NCI-H1092 treated with DMSO at 0.1 percent for 48 hours (cell line): Measurements from ENCODE around the gene TBC1D9.

Experiments used
- DNase-seq: peaks from one replicate; lab custom pipeline; 2025; lab: John Stamatoyannopoulos, UW

The TBC1D9 gene

DNA sequence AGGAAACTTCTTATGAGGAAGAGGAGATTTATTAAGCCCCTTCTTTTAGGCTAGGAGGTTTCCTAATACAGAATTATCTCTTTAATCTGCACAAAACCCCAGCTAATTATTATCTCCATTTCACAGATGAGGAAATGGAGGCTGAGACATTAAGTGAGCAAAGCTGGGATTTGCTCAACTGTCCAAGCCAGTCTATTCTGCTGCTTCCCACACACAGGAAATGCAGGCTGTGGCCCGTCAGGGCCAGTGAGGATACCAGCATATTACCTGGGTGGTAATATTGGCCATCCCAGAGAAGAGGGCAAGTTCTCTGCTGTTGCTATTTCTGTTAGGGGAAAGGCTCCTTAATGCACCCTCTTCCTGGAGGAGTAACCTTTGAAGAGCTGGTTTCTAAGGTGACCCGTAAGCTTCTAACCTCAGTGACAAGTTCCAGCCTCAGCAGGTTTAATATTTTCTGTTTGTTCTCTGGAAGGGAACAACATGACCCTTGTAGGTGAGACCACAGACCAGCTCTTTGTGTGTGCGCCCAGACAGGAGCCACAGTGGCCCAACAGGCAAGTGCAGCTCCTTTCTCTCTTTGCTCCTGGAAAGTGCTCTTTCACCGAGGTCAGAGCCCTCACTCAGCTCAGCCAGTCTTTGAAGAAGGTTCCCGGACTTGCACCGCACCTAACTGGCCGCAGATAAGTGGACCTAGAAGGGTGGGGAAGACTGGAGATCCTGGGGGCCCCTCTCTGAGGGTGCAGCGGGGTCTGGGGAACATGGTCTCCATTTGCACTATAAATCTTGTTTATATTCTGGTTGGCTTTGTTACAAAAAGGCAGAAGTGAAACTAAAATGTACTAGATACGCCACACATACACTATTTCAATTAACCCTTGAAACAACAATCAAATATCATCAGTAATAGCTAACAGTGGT, 35.5 kb downstream of the TBC1D9 start:
- no peak for DNase-seq

DNA sequence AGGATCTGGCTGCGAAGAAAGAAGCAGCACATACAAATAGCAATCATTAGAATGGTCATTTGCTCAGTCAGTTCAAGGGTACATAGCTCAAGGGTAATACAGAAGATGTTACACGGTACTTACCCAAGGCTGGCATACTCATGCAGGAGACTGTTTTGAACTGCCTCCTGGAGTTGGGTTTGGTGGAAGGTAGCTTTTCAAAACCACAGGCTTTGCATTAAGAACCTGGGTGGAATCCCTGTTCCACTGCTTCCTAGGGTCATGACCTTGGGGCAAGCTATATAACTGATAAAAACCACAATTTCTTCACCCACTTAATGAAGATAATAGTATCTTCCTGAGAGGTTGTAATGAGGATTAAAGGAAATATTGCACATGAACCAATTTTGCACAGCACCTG, 36.5 kb downstream of the TBC1D9 start:
- DNase-seq: no peak

DNA sequence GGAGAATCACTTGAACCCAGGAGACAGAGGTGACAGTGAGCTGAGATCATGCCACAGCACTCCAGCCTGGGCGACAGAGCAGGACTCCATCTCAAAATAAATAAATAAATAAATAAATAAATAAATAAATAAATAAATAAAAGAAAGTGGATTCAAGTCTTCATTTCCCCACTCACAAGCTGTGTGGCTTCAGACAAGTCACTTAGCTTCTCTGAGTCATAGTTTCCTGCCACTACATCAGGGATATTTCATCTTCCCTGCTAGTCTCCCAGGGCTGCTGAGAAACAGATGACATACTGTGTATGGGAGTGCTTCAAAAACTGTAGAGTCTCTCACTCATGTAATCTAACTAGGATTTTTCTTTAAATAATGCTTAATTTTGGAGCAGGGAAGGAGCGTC, 37.2 kb downstream of the TBC1D9 start:
- DNase-seq: no peak

DNA sequence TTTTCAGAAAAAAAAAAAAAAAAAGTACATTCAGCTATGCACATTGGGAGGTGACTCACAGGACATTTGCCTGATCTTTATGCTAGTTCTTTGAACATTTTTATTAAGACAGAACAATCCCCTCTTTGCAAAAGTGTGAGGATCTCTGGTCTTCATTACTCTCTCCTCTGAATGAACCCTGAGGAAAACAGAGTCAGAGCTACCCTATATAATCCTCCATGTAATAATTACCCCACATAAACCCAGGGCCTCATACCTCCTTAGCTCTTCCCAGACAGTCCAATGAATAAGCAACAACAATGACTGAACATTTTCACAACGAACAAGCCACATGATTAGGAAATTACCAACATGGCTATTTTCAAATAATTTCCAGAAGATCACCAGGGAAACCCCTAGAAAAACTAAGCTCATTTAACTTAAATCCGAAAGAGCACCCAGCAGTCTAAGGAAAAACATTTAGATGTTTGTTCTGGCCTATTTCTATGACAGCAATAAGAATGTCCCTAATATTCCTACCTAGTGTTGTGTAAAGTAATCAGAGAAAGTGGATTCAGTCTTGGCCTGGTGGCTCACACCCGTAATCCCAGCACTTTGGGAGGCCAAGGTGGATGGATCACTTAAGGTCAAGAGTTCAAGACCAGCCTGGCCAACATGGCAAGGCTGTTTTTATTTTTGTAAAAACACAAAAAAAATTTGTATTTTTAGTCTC, 37.8 kb downstream of the TBC1D9 start:
- DNase-seq: no peak

DNA sequence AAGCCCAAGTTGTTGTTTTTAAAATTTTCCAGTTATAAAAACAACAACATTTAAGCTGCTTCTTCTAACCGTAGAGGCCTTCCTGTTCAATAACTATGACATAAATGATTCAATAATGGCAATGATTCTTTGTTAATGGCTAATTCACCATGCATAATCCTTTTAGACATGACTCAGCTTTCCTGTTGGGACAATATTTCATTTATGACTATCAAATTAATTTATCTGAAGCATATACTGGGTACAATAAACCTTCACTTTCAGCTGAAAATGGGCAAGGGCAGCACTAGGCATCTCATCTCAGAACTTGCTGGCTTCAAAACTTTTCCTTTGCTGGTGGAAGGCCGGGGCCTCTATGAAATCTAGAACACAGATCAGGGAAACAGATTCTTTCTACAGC, 38.9 kb downstream of the TBC1D9 start:
- no peak for DNase-seq

DNA sequence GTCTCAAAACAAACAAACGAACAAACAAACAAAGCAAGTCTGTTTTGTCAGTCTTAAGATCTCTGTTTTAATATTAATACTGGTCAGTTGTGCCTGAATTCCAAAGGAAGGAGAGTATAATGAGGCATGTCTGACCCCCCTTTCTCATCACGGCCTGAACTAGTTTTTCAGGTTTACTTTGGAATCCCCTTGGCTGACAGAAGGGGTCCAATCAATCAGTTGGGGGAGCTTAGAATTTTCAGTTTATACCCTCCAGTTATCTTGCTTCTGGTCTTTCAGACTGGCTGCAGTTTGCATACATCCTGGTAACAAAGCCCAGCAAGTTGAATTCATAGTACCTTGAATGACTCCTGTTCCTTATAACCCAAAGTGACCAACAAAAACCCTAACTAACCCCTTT, 41.1 kb downstream of the TBC1D9 start:
- DNase-seq: no peak

DNA sequence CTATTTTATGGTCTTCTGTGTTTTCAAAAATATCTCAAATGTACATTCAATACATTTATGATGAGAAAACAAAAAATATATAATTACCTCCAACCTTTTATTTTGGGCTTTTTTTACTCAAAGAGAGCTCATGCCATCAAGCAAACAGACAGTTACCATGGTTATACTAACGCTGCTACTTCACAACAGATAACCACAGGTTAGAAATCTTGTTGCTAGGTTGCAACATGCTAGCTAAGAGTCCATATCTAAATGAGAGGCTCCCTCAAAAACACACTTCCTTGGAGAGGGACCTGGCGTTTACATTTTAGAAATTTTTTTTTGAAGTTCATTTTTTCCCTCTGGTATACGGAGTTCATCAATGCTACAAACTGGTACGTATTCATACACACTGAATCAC, 44.3 kb downstream of the TBC1D9 start:
- no peak for DNase-seq

DNA sequence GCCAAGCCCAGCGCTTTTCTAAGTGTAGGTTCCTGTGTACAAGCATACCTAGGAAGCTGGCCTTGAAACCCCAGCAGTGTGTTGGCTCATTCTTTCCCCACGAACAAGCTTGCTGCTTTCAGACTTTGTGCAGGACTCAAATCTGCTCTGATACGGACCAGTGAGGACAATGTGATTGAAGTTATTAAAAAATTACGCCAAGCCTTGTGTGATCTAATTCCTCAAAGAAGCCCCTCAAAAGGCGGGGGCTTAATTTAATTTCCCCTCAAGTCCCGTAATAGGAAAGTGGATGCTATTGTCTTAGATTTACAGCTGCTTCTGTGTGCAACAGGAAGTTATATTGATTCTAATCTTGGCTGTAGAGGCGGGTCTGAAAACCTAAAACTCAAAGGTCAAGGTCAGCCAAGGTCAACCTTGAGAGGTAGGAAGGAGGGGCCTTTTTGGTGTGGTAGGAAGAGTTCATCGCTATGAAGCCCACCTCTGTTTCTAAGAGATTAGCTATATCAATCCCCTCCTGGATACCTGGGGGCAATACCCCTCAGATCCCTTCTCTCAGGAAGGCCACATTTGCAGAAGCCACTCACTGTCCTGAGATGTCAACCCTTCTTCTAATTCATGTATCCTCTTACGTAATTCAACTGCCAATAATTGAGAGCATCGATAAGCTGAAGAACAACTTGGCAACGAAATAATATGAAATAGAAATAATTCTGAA, 45.1 kb downstream of the TBC1D9 start:
- DNase-seq: no peak

DNA sequence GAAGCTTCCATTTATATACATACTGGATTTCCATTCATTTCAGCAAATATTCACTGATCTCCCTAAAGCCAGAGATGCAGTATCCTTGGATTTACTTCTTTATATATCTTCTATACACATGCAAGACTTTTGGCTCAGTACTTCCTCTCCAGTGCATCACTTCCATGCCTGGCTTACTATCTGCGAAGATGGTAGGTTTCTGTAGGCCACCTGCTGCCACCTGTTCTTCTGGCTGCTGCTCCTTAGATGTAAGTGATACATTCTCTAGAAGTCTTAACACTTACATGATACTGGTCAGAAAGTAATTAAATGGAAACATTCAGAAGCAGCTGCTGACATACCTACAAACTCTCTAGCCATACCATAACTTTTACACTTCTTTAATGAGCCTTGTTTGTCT, 48.9 kb downstream of the TBC1D9 start:
- no peak for DNase-seq

DNA sequence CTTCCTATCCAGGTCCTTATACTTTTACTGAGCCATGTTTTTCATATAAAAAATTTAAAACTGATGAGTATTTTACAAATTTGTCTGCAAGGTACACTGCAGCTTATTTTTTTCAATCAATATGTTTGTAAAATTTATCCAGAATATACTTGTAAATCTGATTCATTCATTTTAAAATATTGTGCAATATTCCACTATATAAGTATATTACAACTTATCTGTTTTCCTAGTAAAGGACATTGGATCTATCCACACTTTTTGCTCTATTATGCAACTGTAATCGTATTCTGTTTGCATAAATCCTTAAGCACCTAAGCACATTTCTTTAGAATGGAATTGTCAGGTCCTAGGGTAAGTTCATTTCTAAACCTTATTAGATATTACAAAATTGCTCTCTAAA, 49.5 kb downstream of the TBC1D9 start:
- DNase-seq: no peak

DNA sequence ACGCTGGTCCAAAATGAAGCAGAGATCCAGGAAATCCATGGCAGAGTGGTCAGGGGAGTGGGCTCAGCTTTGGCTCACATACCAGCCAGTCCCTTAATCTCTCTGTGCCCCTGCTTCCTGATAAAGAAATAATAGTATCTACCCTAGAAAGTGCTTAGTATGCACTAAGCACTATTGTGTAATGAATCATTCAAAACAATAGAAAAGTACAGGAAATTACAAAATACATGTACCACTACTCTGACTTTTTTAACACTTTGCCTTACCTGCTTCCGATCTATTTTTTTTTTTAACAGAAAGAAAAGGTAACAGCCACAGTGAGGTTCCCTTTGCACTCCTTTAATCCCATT, 49.9 kb downstream of the TBC1D9 start:
- no peak for DNase-seq

DNA sequence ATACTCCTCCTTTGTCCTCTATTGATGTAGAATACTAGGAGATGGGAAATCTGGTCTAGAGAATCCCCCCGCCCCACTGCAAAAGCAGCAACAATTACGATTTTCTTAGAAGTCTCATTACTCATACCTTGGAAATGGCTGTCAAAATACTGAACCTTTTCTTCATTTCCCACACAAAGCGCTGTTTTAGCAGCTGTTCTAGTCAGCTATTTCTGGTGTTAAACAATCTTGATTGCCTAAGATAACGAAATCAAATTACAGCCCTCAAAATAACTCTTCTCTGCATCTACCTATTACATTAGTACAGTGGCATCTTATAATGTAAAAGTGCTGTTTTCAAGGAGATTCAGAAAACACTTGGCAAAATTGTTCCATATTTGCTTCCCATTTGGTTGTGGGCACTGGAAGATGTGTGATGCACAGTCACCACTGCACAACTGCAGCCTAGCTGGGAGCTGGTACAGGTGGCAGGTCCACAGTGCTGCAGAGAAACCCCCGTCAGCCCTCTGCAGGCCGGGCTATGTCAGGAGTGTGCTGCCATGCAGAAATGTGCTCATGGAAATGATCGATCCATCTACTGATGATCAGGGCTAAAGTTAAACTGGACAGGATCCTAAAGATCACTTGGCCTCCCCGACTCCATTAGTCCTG, 50.4 kb downstream of the TBC1D9 start:
- no peak for DNase-seq

DNA sequence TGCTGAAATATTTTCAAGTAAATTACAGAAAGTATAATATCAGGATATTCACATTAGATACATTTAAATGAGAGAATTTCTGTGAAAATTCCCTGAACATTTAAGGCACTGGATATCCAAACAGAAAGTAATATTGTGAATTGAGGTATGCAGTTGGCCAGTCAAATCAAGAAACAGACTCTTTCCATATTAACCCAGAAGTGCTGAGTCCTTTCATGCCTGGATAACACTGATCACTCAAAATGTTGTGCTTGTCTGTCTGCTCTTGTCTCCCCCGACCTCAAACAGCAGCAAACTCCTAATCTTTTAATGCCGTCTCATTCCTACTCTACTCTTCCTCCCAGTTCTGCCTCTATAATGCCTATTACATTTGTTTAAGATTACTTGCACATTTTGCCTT, 51.2 kb downstream of the TBC1D9 start:
- DNase-seq: no peak

DNA sequence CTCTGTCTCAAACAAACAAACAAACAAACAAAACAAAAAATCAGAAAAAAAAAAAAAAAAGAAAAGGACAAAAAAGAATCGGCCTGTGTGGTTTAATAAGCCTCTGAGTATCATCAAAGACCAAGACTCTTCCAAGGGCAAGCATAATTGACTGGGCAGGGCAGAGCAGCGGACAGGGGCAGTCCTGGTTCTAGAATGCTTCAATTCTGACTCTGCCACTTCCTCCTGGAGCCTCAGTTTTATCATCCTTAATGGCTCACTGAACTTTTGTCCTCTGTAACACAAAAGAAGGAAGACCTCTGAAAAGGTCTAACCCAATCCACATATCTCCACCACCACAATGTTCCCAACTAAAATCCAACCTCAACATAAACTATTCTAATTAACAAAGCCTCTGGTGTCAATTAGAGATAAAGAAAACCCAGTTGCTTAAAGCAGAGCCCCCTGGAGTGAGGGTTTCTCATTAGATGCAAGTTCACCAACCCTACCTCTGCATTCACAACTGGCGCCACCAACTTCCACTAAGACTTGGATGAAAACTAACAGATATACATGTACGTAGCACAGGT, 51.7 kb downstream of the TBC1D9 start:
- DNase-seq: no peak

DNA sequence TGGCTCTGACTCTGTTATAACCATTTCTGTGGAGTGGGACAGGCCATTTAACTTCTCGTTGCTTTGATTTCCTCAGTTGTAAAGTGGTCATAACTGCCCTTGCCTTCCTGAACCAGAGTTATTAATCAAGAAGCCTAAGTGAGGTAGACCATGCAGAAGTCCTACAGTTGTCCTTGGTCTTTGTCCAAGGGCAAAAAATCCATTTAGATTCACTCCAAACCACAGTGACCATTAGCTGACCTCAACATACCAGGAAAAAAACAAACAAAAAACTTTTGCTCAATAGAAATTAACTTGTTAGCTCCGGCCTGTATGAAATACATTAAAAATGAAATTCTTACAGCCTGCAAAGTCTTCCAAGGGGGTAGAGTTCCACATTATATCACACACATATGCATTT, 52.7 kb downstream of the TBC1D9 start:
- DNase-seq: no peak

DNA sequence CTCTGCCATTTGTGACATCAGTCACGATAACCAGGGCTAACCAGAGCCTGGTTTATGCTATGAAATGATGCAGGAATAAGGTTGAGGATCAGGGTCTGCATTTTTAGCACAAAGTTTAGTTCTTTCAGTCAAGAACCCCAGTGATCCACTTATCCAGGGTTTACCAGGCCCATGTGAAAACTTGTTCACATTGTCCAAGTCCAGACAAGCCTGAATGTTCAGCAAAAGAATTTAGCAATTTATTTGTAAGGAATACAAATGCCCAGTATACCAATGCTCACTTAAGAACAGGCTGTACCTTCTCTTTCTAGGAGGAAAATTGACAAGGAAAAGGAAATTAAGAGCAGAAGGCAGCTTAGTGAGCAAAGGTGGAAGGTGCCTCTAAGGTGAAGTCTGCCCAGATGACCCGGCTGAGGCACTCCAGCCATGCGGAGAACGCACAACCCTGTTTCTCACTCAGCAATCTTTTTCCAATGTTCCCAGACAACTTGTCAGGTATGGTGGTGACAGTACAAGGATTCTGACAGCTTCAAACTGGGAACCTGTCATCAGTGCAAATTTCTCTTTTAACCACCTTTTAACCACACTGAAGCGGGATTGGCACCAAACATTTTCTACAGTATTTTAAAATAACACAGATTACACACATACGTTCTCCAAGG, 54.0 kb downstream of the TBC1D9 start:
- DNase-seq: no peak

DNA sequence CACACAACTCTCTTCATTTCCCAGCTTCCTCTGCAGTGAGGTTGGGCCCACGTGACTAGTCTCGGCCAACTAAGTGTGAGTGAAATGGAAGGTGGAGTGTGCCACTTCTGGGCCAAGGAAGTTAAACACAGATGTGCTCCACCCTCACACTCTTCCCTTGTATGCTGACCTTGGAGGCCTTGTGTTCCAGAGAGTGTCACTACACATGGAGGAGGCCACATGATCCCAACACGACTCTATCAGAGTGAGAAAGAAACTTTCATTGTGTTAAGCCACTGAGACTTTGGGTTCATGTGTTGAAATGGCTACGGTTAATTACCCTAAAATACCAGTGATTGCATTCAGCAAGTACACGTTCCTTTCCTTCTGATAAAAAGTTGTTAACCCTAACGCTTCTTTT, 55.1 kb downstream of the TBC1D9 start:
- no peak for DNase-seq

DNA sequence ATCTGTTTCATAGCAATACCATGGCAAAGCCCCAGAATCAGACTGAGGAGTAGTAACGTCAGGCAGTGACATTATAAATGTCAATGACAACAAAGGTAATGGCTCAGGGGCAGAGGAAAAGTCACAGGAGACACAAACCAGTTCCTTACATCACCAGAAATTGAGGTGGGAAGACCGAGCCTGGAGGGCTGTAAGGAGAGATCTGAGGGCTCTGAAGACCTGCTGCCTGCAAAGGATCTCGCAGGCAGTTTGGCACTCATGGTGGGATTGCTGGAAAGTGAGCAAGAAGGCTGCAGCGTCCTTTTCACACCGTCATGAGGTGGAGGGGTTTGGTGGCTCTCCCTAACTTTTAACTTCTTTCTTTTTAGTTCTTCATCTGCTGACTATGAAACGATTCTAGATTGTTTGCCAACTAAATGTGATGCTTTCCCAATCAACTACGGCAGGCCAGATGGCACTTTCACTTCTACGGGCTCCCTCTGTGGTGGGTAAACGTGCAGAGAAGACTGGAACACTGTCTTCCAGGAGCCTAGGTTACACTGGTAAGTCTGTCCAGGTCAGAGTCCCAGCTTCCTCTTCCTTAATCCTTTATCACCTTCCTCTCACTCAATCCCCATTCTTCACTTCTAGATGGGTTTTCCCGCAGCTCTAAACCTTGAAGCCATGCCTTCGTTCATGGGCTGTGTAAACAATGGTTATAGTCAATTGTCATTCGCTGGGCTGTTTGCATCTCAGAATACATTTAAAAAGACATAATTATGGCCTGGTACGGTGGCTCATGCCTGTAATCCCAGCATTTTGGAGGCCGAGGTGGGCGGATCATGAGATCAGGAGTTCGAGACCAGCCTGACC, 58.2 kb downstream of the TBC1D9 start:
- no peak for DNase-seq

DNA sequence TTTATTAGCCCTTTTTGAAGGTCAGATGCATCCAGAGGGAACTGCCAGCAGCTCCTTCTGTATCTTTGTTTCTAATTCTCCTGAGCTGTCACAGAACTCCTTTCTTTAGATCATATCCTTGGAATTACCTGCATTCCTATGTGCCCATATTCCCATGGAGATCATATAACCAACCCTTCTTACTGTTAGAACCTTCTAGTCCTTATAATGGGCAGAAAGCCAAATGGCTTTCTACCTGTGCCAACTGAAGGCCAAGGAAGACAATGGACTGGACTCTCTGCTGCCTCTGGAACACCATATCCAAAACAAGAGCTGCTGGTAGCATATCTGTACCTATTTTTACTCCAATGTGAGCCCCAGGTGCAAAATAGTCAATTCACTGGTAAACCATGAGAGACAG, 60.7 kb downstream of the TBC1D9 start:
- no peak for DNase-seq

DNA sequence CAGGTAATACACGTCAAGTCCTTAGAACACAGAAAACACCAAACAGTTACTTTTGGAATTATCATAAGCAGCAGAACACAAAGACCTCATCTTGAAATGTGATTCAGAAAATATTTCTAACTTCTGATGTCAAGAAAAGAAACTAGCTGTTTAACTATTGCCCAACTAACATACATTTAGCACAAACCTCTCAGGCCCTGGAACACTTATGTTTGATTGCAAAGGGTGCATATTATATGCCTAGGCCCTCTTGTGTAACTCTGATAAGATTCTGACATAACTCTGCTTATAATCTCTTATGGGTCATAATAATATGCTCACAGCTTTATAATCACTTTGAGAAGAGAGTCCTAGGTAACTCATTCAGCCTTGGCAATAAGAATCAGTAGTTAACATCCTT, 62.6 kb downstream of the TBC1D9 start:
- DNase-seq: no peak

DNA sequence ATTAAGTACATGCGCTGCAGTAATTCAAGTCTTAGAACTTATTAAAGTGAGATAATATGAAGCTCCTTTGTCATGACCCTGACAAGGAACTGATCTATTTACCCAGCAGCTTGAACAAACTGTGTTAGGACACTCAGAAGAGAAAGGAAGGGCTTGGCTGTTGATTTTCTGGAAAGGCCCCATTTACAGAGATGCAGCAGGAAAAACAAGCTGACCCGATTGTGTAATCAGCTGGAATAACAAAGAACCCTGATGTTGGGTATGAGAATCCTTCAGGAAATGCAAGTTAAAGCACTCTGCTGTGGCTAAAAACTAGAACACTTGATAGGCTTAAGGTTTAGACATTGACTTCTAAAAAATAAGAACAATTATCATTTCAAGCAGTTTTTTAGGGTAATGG, 64.8 kb downstream of the TBC1D9 start:
- peak; percentile 6 for DNase-seq
